ENCODE results near the gene FADS2. TPM values are rescaled to one million over a fixed set of nuclear protein-coding genes. Genes with fewer than 3 reads are reported as not detected.

Gene FADS2
- total RNA-seq, 2 donors from 2014 or later = 5.1 to 10.2 TPM

GRCh38 chr11:61862714-61863547, 34.8 kb downstream of the FADS2 start:
- Histone ChIP-seq H3K4me3 (no peak overlapping the region), H3K9me3 (no peaks in the 10 kb centered on the region), H3K36me3 (no peaks in the 10 kb centered on the region), H3K4me1 (peaks cover 0 to 23% of the 10 kb centered on the region in 2 donors), H3K27me3 (no peaks in the 10 kb centered on the region), H3K27ac (peak overlapping the region; percentile 55 to 71)
- DNase-seq (ENCODE audit: low spot score) = no peak
- TF ChIP-seq CTCF (IDR thresholded peaks at IDR 0.05) = no peak

GRCh38 chr11:61863548-61864081, 35.5 kb downstream of the FADS2 start:
- H3K4me1 ChIP-seq = peaks cover 0 to 23% of the 10 kb centered on the region in 2 donors
- no peaks in the 10 kb centered on the region for H3K27me3 ChIP-seq
- no peak overlapping the region for H3K4me3 ChIP-seq
- DNase-seq (ENCODE audit: low spot score) = no peak
- H3K9me3 ChIP-seq = no peaks in the 10 kb centered on the region
- H3K27ac ChIP-seq = no peak overlapping the region
- no peaks in the 10 kb centered on the region for H3K36me3 ChIP-seq
- TF ChIP-seq CTCF (IDR thresholded peaks at IDR 0.05) = no peak

- H3K4me3 ChIP-seq = no peak overlapping the region
- H3K9me3 ChIP-seq = no peaks in the 10 kb centered on the region
- no peak for TF ChIP-seq CTCF (IDR thresholded peaks at IDR 0.05)
- H3K27me3 ChIP-seq = no peaks in the 10 kb centered on the region
- H3K4me1 ChIP-seq = peaks cover 0 to 26% of the 10 kb centered on the region in 2 donors
- no peak for DNase-seq (ENCODE audit: low spot score)
- no peaks in the 10 kb centered on the region for H3K36me3 ChIP-seq
- H3K27ac ChIP-seq = no peak overlapping the region
Observed at GRCh38 chr11:61864814-61865775, 37.0 kb downstream of the FADS2 start.

GRCh38 chr11:61866231-61866957, 38.3 kb downstream of the FADS2 start:
- H3K4me3 ChIP-seq = no peak overlapping the region
- peaks cover 0 to 28% of the 10 kb centered on the region in 2 donors for H3K4me1 ChIP-seq
- H3K36me3 ChIP-seq = no peaks in the 10 kb centered on the region
- H3K27me3 ChIP-seq = no peaks in the 10 kb centered on the region
- DNase-seq (ENCODE audit: low spot score) = no peak
- no peak overlapping the region for H3K27ac ChIP-seq
- H3K9me3 ChIP-seq = no peaks in the 10 kb centered on the region
- no peak for TF ChIP-seq CTCF (IDR thresholded peaks at IDR 0.05)

- no peak overlapping the region for H3K27ac ChIP-seq
- peaks cover 0 to 30% of the 10 kb centered on the region in 2 donors for H3K4me1 ChIP-seq
- DNase-seq (ENCODE audit: low spot score) = no peak
- no peak for TF ChIP-seq CTCF (IDR thresholded peaks at IDR 0.05)
- no peaks in the 10 kb centered on the region for H3K27me3 ChIP-seq
- no peaks in the 10 kb centered on the region for H3K36me3 ChIP-seq
- no peak overlapping the region for H3K4me3 ChIP-seq
- no peaks in the 10 kb centered on the region for H3K9me3 ChIP-seq
Observed at GRCh38 chr11:61866958-61867343, 38.9 kb downstream of the FADS2 start.

Measured in right atrium auricular region (tissue), 2 donors.